K562 (cell line): ENCODE data around the gene GJC2. TPM values are rescaled to one million over a fixed set of nuclear protein-coding genes. Genes with fewer than 3 reads are reported as not detected.

Source experiments
- CUX1 ChIP-seq: fragments of 200-800 bp; sonication (Bioruptor generic); IDR thresholded peaks from 2 replicates; pipeline ENCODE4 v1.6.1; 2016; ENCODE audit warnings: missing genetic modification characterization, missing compliant biosample characterization
- DPF2 ChIP-seq: fragments of 450-650 bp; IDR thresholded peaks from 2 replicates; pipeline ENCODE4 v1.6.1; 2016
- FOXK1 ChIP-seq: sonication (generic); formaldehyde crosslinking; IDR thresholded peaks from 2 replicates; pipeline ENCODE4 v1.8.0; 2022; ENCODE audit warnings: missing genetic modification reagents, mild to moderate bottlenecking, borderline replicate concordance
- GABPA ChIP-seq: fragments of 200-800 bp; sonication (Bioruptor generic); conservative IDR thresholded peaks from 2 replicates; pipeline ENCODE4 v1.6.1; 2016; ENCODE audit warnings: low read depth, missing genetic modification characterization, missing compliant biosample characterization
- KLF1 ChIP-seq: fragments of 450-650 bp; IDR thresholded peaks from 2 replicates; pipeline ENCODE4 v1.6.1; 2016; ENCODE audit warnings: missing genetic modification characterization, missing compliant biosample characterization
- KLF16 ChIP-seq: IDR thresholded peaks from 2 replicates; pipeline ENCODE4 v1.6.1; 2016; ENCODE audit warnings: antibody characterized with exemption
- PRMT5 ChIP-seq: sonication (generic); formaldehyde crosslinking; IDR thresholded peaks from 2 replicates; pipeline ENCODE4 v1.5.0; 2020; ENCODE audit warnings: missing genetic modification reagents
- REST ChIP-seq, 2 experiments: fragments of 450-650 bp; formaldehyde crosslinking in 1 of 2; IDR thresholded peaks; 2 replicates each; pipeline versions ENCODE4 v1.4.0 to v1.6.1; 2014 to 2020; ENCODE audit warnings: mild to moderate bottlenecking in 2 of 2, borderline replicate concordance in 1 of 2, low read depth in 1 of 2
- SREBF1 ChIP-seq: fragments of 150-350 bp; IDR thresholded peaks from 2 replicates; pipeline ENCODE4 v1.6.1; 2014; ENCODE audit warnings: antibody characterized with exemption, low read depth, low read length, borderline replicate concordance
- ZKSCAN1 ChIP-seq: fragments of 150-350 bp; IDR thresholded peaks from 2 replicates; pipeline ENCODE4 v1.6.1; 2016; ENCODE audit warnings: low read depth, low read length
- ZKSCAN8 ChIP-seq: fragments of 200-800 bp; sonication (Bioruptor generic); IDR thresholded peaks from 2 replicates; pipeline ENCODE4 v1.6.1; 2016; ENCODE audit warnings: missing genetic modification characterization, missing compliant biosample characterization
- ZNF57 ChIP-seq: fragments of 450-650 bp; formaldehyde crosslinking; IDR thresholded peaks from 2 replicates; pipeline ENCODE4 v1.4.0; 2020; ENCODE audit warnings: mild to moderate bottlenecking, moderate library complexity
- ZSCAN29 ChIP-seq: fragments of 450-650 bp; IDR thresholded peaks from 2 replicates; pipeline ENCODE4 v1.6.1; 2017
- polyA plus RNA-seq, 8 experiments: library from polyadenylated mRNA; depleted of rRNA in 4 of 8; stranded (reverse) in 5 of 8; unstranded in 3 of 8; fragments of >200 nt; fragmentation: Nextera tagmentation in 2 of 8; fragmentation: Illumina TruSeq in 1 of 8; extraction: Ambion mirVana in 2 of 8; extraction: Trizol in 1 of 8; gene quantifications; 2 replicates each; pipeline versions ENCODE4 v1.2.1 to v1.2.3, GENCODE V29; 2011 to 2014; ENCODE audit warnings: inconsistent platforms in 1 of 8, missing spikeins in 1 of 8
- total RNA-seq, 7 experiments: library from RNA; depleted of rRNA in 6 of 7; stranded (reverse); fragments of >200 nt in 6 of 7; fragmentation: Illumina TruSeq in 2 of 7; extraction: Trizol in 2 of 7; gene quantifications; 2 replicates each; pipeline versions ENCODE4 v1.2.1 to v1.2.3, GENCODE V29; 2011 to 2021; ENCODE audit warnings: low replicate concordance in 1 of 7

GJC2 gene
- total and polyA plus RNA-seq, 9 of the 15 experiments (the other 6 are each of a cell fraction or from before 2014, with no cell fraction given) = 0.03 to 0.62 (median 0.11) TPM; not detected in 2

GRCh38 chr1:228102791-228103620, 46.7 kb upstream of the GJC2 start, which contains the start of gene C1orf35 (continued):
- TF ChIP-seq CUX1 = no peak
- no peak for TF ChIP-seq ZSCAN29
- no peak for TF ChIP-seq KLF16
- peak; percentile 86; the same call in 1 of the 2 replicates for TF ChIP-seq FOXK1 (CRISPR knock-in tag)
- TF ChIP-seq GABPA = peak; percentile 38; the same call in 1 of the 2 replicates
- peak; percentile 84 for TF ChIP-seq ZKSCAN1
- peak; percentile 38; the same call in 1 of the 2 replicates for TF ChIP-seq KLF1
- no peak for TF ChIP-seq PRMT5 (CRISPR knock-in tag)
- TF ChIP-seq SREBF1 = no peak
- TF ChIP-seq REST (IDR thresholded peaks at IDR 0.05; ENCODE audit: borderline replicate concordance) = no peak
- peak; percentile 58; the same call in 1 of the 2 replicates for TF ChIP-seq REST (CRISPR knock-in tag; IDR thresholded peaks at IDR 0.05; ENCODE audit: low read depth)
- no peak for TF ChIP-seq ZNF57 (CRISPR knock-in tag)
- no peak for TF ChIP-seq ZKSCAN8 (CRISPR knock-in tag)
- no peak for TF ChIP-seq DPF2
